ENCODE measurements around the gene SMYD3. TPM values are rescaled to one million over a fixed set of nuclear protein-coding genes. Genes with fewer than 3 reads are reported as not detected.

The SMYD3 gene
- total RNA-seq, 1 experiment from 2014 or later, result 35.1 TPM

- intact Hi-C loops (cut with micrococcal nuclease; ENCODE audit: unreplicated experiment), result no loop called here
- Mint-ChIP-seq H3K4me3 (ENCODE audit: low read depth, unreplicated experiment) (no peak overlapping the region), H3K27me3 (ENCODE audit: unreplicated experiment) (no peaks in the 10 kb centered on the region), H3K27ac (ENCODE audit: unreplicated experiment) (no peak overlapping the region), H3K4me1 (ENCODE audit: low read depth, unreplicated experiment) (no peaks in the 10 kb centered on the region), H3K36me3 (ENCODE audit: insufficient read depth, unreplicated experiment) (no peaks in the 10 kb centered on the region), H3K9me3 (ENCODE audit: low read depth, unreplicated experiment) (no peaks in the 10 kb centered on the region)
- no peak for DNase-seq
- BruUV-seq (replicated peaks), result no TSS peak
- TF ChIP-seq CTCF (IDR thresholded peaks at IDR 0.05; ENCODE audit: unreplicated experiment), result no peak
- CTCF ChIA-PET, result no interaction called here
These were observed 24.1 kb downstream of the SMYD3 start for GRCh38 chr1:246482805-246483568.

- CTCF ChIA-PET, result interaction anchor here (0.7 kb wide), 1 partner anchor 1859 kb away, joined by 5 read pairs; no protein-coding TSS in a partner anchor
- H3K4me1 Mint-ChIP-seq (ENCODE audit: low read depth, unreplicated experiment), result no peaks in the 10 kb centered on the region
These were observed 28.0 kb downstream of the SMYD3 start for GRCh38 chr1:246479061-246479460.

GRCh38 chr1:246477634-246478033, 29.4 kb downstream of the SMYD3 start:
- no peaks in the 10 kb centered on the region for H3K4me1 Mint-ChIP-seq (ENCODE audit: low read depth, unreplicated experiment)
- H3K4me3 Mint-ChIP-seq (ENCODE audit: low read depth, unreplicated experiment), result no peak overlapping the region
- no peak for DNase-seq
- H3K9me3 Mint-ChIP-seq (ENCODE audit: low read depth, unreplicated experiment), result no peaks in the 10 kb centered on the region
- H3K27me3 Mint-ChIP-seq (ENCODE audit: unreplicated experiment), result no peaks in the 10 kb centered on the region
- CTCF ChIA-PET, result no interaction called here
- BruUV-seq (replicated peaks), result no TSS peak
- intact Hi-C loops (cut with micrococcal nuclease; ENCODE audit: unreplicated experiment), result no loop called here
- no peak overlapping the region for H3K27ac Mint-ChIP-seq (ENCODE audit: unreplicated experiment)
- TF ChIP-seq CTCF (IDR thresholded peaks at IDR 0.05; ENCODE audit: unreplicated experiment), result no peak
- H3K36me3 Mint-ChIP-seq (ENCODE audit: insufficient read depth, unreplicated experiment), result no peaks in the 10 kb centered on the region

More at GRCh38 chr1:246479061-246479460, 28.0 kb downstream of the SMYD3 start:
- no TSS peak for BruUV-seq (replicated peaks)
- no peak for DNase-seq
- TF ChIP-seq CTCF (IDR thresholded peaks at IDR 0.05; ENCODE audit: unreplicated experiment), result no peak
- intact Hi-C loops (cut with micrococcal nuclease; ENCODE audit: unreplicated experiment), result no loop called here
- Mint-ChIP-seq H3K9me3 (ENCODE audit: low read depth, unreplicated experiment) (no peaks in the 10 kb centered on the region), H3K4me3 (ENCODE audit: low read depth, unreplicated experiment) (no peak overlapping the region), H3K27me3 (ENCODE audit: unreplicated experiment) (no peaks in the 10 kb centered on the region), H3K36me3 (ENCODE audit: insufficient read depth, unreplicated experiment) (no peaks in the 10 kb centered on the region), H3K27ac (ENCODE audit: unreplicated experiment) (no peak overlapping the region)

GRCh38 chr1:246476771-246477170, 30.3 kb downstream of the SMYD3 start:
- no peak for DNase-seq
- CTCF ChIA-PET, result no interaction called here

More at GRCh38 chr1:246476771-246477170, 30.3 kb downstream of the SMYD3 start:
- Mint-ChIP-seq H3K9me3 (ENCODE audit: low read depth, unreplicated experiment) (no peaks in the 10 kb centered on the region), H3K4me1 (ENCODE audit: low read depth, unreplicated experiment) (no peaks in the 10 kb centered on the region), H3K4me3 (ENCODE audit: low read depth, unreplicated experiment) (no peak overlapping the region), H3K27me3 (ENCODE audit: unreplicated experiment) (no peaks in the 10 kb centered on the region), H3K36me3 (ENCODE audit: insufficient read depth, unreplicated experiment) (no peaks in the 10 kb centered on the region), H3K27ac (ENCODE audit: unreplicated experiment) (no peak overlapping the region)
- TF ChIP-seq CTCF (IDR thresholded peaks at IDR 0.05; ENCODE audit: unreplicated experiment), result no peak
- no TSS peak for BruUV-seq (replicated peaks)
- intact Hi-C loops (cut with micrococcal nuclease; ENCODE audit: unreplicated experiment), result no loop called here
